DND-41 (cell line): Measurements from ENCODE around the gene VPS35L.
A peak's percentile ranks its signal among the peaks of the same experiment; 100 is the strongest.

Experiments
- ATAC-seq: fragments of 200-7000 bp; cut with Tn5 transposase; 3 replicates; pipeline ENCODE4 v1.9.1; 2021; ENCODE audit warnings: low read depth; ENCODE audit not compliant: insufficient read depth
- DNase-seq: peaks from one replicate; pipeline ENCODE4 v3.0.0-alpha.2; 2020
- H2AFZ ChIP-seq: 2 replicates; pipeline ENCODE4 v1.6.0; 2012; ENCODE audit warnings: low read depth, low read length
- H3K27ac ChIP-seq: 2 replicates; pipeline ENCODE4 v1.5.1; 2012; ENCODE audit warnings: low read length, inconsistent platforms
- H3K27me3 ChIP-seq: fragments of 200-600 bp; sonication (generic); 2 replicates; pipeline ENCODE4 v1.6.0; 2012; ENCODE audit warnings: low read length, mild to moderate bottlenecking, inconsistent platforms; ENCODE audit not compliant: insufficient read depth, poor library complexity
- H3K36me3 ChIP-seq: 2 replicates; pipeline ENCODE4 v1.5.1; 2012; ENCODE audit warnings: low read length, inconsistent platforms; ENCODE audit not compliant: insufficient read depth
- H3K4me1 ChIP-seq: 2 replicates; pipeline ENCODE4 v1.5.1; 2012; ENCODE audit warnings: mild to moderate bottlenecking, low read length; ENCODE audit not compliant: insufficient read depth
- H3K4me2 ChIP-seq: 2 replicates; pipeline ENCODE4 v1.6.0; 2012; ENCODE audit warnings: mild to moderate bottlenecking, moderate library complexity, low read length, inconsistent platforms; ENCODE audit not compliant: insufficient read depth
- H3K4me3 ChIP-seq, 2 experiments: fragments of 200-600 bp in 1 of 2; shearing (Covaris generic) in 1 of 2; 2 replicates each; pipeline ENCODE4 v1.5.1; 2012 to 2016; ENCODE audit warnings: inconsistent platforms in 2 of 2, low read length in 2 of 2, mild to moderate bottlenecking in 2 of 2, low read depth in 1 of 2, moderate library complexity in 1 of 2
- H3K79me2 ChIP-seq: 2 replicates; pipeline ENCODE4 v1.6.0; 2012; ENCODE audit warnings: low read length, inconsistent platforms; ENCODE audit not compliant: insufficient read depth
- H3K9ac ChIP-seq: 2 replicates; pipeline ENCODE4 v1.6.0; 2012; ENCODE audit warnings: low read depth, mild to moderate bottlenecking, inconsistent platforms, low read length, moderate library complexity
- H3K9me3 ChIP-seq: 2 replicates; pipeline ENCODE4 v1.5.1; 2012; ENCODE audit warnings: low read length, moderate library complexity, mild to moderate bottlenecking, inconsistent platforms; ENCODE audit not compliant: insufficient read depth, severe bottlenecking
- H4K20me1 ChIP-seq: 2 replicates; pipeline ENCODE4 v1.6.0; 2012; ENCODE audit warnings: low read length; ENCODE audit not compliant: insufficient read depth
- EZH2 ChIP-seq: IDR thresholded peaks from 3 replicates; pipeline ENCODE4 v1.6.1; 2012; ENCODE audit warnings: borderline replicate concordance, low read depth, mild to moderate bottlenecking, moderate library complexity, low read length, inconsistent platforms; ENCODE audit not compliant: severe bottlenecking
- TF ChIP-seq, protein P1 (sequence below): IDR thresholded peaks from 2 replicates; pipeline ENCODE4 v1.5.1; 2012; ENCODE audit warnings: borderline replicate concordance, low read length, moderate library complexity, mild to moderate bottlenecking; ENCODE audit not compliant: poor library complexity, severe bottlenecking; ENCODE audit errors: extremely low read depth

The VPS35L gene

DNA sequence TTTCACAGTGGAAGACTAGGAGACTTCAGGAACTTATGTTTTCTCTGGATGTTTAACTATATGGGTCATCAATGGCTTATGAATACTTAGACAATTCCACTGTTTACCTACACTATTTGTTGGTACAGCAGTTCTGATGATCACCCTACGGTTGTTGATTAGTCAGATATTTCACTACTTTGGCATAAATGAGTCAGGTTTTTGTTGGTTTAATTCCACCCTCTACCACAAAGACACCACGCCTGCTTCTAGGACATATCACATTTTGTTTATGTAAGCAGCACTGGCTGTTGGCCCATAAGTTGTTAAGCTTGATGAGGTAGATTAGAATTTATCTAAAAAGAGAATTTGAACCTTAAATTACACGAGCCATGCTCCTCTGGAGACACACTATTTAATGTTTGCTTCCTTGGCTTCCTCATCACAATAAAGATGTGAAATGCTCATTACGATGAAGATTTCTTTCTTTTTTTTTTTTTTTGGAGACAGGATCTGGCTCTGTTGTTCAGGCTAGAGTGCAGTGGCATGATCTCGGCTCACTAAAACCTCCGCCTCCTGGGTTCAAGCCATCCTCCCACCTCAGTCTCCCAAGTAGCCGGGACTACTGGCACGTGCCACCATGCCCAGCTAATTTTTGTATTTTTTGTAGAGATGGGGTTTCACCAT is 37.9 kb upstream of the VPS35L start:
- ATAC-seq (no peak), DNase-seq (no peak)
- Histone ChIP-seq H3K27me3 (no peaks in the 10 kb centered on the region), H4K20me1 (no peaks in the 10 kb centered on the region), H3K27ac (no peak overlapping the region), H3K4me2 (peak overlapping the region; percentile 30; the same call in 1 of the 2 replicates), H3K4me1 (peaks cover 40% of the 10 kb centered on the region), H3K9ac (no peak overlapping the region), H3K4me3 (no peak overlapping the region), H3K9me3 (no peaks in the 10 kb centered on the region), H3K36me3 (peaks cover 49% of the 10 kb centered on the region), H3K79me2 (peaks cover 46% of the 10 kb centered on the region), H2AFZ (no peak overlapping the region)
- TF ChIP-seq EZH2: no peak
- TF ChIP-seq, protein P1, sequence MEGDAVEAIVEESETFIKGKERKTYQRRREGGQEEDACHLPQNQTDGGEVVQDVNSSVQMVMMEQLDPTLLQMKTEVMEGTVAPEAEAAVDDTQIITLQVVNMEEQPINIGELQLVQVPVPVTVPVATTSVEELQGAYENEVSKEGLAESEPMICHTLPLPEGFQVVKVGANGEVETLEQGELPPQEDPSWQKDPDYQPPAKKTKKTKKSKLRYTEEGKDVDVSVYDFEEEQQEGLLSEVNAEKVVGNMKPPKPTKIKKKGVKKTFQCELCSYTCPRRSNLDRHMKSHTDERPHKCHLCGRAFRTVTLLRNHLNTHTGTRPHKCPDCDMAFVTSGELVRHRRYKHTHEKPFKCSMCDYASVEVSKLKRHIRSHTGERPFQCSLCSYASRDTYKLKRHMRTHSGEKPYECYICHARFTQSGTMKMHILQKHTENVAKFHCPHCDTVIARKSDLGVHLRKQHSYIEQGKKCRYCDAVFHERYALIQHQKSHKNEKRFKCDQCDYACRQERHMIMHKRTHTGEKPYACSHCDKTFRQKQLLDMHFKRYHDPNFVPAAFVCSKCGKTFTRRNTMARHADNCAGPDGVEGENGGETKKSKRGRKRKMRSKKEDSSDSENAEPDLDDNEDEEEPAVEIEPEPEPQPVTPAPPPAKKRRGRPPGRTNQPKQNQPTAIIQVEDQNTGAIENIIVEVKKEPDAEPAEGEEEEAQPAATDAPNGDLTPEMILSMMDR: no peak

DNA sequence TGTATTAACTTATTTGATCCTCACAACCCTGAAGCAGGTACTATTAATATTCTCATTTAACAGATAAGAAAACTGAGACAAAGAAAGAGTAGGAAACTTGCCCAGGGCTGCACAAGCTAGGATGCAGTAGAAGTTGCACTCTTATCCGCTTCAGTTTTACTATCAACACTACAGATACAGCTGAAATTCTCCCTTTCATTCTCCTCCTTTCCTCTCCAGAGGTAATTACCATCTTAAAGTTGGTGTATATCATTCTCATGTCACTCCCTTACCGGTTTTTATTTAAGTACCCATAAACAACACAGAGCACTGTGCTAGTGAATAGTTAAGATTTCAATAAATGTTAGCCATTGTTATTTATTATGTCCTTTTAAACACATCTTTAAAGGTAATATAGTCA is 37.1 kb upstream of the VPS35L start:
- H3K4me2 ChIP-seq: peak overlapping the region; percentile 32; the same call in 1 of the 2 replicates
- H2AFZ ChIP-seq: no peak overlapping the region
- peaks cover 44% of the 10 kb centered on the region for H3K36me3 ChIP-seq
- no peak overlapping the region for H3K4me3 ChIP-seq
- no peaks in the 10 kb centered on the region for H3K27me3 ChIP-seq
- no peaks in the 10 kb centered on the region for H4K20me1 ChIP-seq
- peaks cover 46% of the 10 kb centered on the region for H3K79me2 ChIP-seq
- TF ChIP-seq EZH2: no peak
- H3K27ac ChIP-seq: no peak overlapping the region
- no peak overlapping the region for H3K9ac ChIP-seq
- ATAC-seq (no peak), DNase-seq (no peak)
- no peaks in the 10 kb centered on the region for H3K9me3 ChIP-seq
- peaks cover 48% of the 10 kb centered on the region for H3K4me1 ChIP-seq

DNA sequence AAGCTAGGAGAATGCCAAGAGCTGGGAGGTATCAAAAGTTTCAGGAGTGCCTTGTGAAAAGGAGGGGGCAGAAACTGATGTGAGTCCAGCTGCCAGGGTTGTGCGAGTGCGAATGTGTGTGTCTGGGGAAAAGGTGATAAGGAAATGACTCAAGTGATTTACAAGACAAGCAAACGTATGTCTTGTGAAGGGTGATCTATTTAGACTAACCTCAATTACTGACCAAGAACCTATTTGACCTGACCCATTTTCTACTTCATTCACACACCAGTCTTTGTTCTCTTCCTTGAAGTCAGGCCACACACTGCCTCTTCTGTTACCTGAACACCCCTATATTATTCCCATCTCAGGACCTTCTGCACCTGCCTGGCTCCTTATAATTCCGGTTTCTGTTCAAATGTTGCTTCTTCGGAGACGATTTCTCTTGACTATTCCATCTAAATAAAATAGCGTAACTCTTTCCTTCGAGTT is 34.6 kb upstream of the VPS35L start:
- TF ChIP-seq, protein P1: no peak
- no peak for TF ChIP-seq EZH2
- no peaks in the 10 kb centered on the region for H3K27me3 ChIP-seq
- peak overlapping the region; percentile 43 to 69 for H3K4me3 ChIP-seq
- ATAC-seq: no peak
- H3K4me2 ChIP-seq: peak overlapping the region; percentile 93
- no peak for DNase-seq
- no peaks in the 10 kb centered on the region for H3K9me3 ChIP-seq
- H3K4me1 ChIP-seq: peaks cover 64% of the 10 kb centered on the region
- H2AFZ ChIP-seq: peak overlapping the region; percentile 82
- peak overlapping the region; percentile 63 for H3K27ac ChIP-seq
- no peaks in the 10 kb centered on the region for H4K20me1 ChIP-seq
- H3K36me3 ChIP-seq: peaks cover 26% of the 10 kb centered on the region
- peak overlapping the region; percentile 78 for H3K9ac ChIP-seq
- H3K79me2 ChIP-seq: peaks cover 67% of the 10 kb centered on the region
